GM12801 (cell line): Measurements from ENCODE around the gene ELP5.

Experiments
- CTCF ChIP-seq: IDR thresholded peaks from one replicate; pipeline ENCODE4 v1.5.1; 2011; ENCODE audit warnings: control low read depth; ENCODE audit not compliant: insufficient read length; ENCODE audit errors: extremely low read depth

ELP5 gene

DNA sequence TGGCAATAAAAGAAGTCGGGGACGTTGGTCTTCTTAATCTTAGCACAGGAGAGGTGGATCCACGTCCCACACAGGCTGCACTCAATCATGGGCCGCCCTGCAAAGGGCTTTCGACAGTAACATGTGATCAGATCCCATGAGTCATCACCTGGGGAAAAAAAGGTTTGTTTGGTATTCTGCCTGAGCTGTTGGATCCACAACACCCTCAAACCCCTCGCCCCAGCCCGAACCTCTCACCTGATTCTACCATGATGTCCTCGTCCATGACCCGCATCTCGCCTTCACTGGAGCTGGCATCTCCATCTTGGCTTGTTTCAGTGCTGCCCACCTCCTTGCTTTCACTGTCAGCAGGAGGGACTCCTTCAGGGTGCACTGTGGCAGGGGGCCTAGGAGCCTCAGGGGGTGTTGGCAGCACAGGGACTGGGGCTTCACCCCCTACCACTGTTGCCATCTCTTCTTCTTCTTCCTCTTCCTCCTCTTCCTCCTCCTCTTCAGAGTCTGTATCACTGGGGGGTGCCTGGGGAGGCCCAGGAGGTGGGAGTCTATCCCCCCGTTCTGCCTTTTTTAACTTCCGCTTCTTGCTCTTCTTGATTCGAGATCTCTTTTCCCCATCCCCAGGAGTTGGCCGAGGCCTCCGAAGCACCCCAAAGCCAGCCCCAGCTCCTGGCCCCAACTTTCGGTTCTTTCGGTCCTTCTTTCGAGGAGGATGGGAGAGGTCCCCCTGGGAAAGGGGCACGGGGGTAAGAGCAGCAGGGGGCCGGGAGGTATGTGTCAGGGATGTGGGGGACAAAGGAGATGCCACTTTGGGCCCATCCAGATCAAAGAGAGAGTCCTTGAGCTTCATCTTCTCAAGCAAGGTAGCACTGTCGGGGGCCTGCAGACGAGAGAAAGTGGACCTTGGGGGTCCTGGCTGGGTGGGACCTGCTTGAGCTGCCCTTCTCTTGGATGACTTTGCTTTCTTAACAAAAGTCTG is 16.0 kb upstream of the ELP5 start:
- TF ChIP-seq CTCF: no peak

DNA sequence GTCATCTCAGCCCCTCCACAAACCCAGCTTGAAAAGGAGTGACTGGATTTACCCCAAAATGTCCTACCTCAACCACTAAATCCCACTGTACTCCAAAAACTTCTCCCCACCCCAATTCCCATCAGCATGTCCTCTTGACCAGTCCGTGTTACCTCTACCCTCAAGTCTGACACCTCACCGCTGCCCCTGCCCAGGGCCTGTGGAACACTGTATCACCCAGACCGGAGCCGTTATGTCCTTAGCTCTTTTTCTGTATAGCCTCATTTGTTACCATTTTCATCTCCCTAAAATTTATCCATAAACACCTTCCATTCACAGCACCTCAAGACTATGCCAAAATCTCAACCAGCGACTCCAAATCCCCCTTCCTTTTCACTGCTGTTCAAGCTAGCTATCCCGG is 15.2 kb upstream of the ELP5 start:
- no peak for TF ChIP-seq CTCF

DNA sequence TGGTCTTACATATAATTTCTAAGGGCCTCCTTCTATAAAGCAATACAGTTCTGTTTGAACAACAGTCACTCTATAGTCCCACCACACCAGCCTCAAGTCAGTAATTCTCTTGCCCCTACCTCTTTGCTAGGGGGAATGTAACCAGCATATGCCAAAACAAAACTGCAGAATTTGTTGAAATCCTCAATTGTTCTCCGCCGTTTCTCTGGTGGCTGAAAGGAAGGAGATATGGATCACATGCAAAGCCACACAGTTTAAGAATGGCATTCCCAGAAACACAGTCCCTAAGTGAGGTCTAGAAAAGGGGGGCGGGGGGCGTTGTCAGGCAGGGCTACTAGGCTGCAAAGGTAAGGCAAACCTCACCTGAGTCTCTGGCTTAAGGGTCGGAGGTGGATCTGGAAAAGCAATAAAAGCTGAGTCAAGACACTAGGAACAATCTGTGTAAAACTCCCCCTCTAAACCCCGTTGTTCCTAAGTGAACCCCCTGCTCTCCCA is 14.7 kb upstream of the ELP5 start:
- no peak for TF ChIP-seq CTCF

DNA sequence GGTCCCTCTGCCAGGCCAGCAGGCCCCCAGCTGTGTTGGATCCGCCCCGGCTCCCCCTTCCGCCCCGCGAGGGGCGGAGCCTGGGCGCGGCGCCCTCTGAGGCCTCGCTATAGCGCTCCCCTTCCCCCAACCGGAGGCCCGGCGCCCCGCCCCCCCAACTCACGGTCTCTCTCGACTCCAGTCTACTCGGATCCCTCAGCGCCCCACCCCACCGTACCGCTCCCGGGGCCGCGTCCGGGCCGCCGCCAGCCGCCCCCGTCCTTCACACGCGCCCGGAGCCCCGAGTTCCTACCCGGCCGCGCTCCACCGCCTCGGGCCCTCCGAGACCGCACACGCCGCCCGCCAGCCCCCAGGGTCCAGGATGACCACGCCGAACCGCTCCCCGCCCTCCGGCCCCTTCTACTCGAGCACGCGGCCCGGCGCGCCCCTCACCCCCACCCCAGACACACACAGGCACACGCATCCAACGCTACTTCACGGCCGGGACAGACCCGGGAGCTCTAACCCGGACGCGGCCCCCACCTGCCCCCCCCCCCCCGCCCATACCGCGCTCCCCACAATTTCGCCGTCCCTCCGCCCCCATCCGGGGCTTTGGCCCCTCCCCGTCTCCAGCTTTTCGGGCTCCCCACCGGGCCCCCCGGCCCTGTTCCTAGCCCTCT is 14.1 kb upstream of the ELP5 start:
- no peak for TF ChIP-seq CTCF

GRCh38 chr17:7238420-7239090 is 13.5 kb upstream of the ELP5 start:
- no peak for TF ChIP-seq CTCF

- TF ChIP-seq CTCF: no peak
These were observed 12.7 kb upstream of the ELP5 start, which contains the start of gene PHF23 for GRCh38 chr17:7239091-7240027. TSS of gene PHF23 (minus strand) at chr17:7239457. CDS start at chr17:7239279, 178 bp downstream.
